ENCODE measurements around the gene TMEM130. TPM values are rescaled to one million over a fixed set of nuclear protein-coding genes. Genes with fewer than 3 reads are reported as not detected.

TMEM130 gene
- polyA plus RNA-seq, 1 donor from 2014 or later: 12.3 TPM

- H3F3A ChIP-seq (ENCODE audit: insufficient read depth, low read length, poor library complexity, severe bottlenecking): no peaks in the 10 kb centered on the region
- peak overlapping the region; percentile 57 for H3K9ac ChIP-seq (ENCODE audit: low read length)
These were observed 67.1 kb downstream of the TMEM130 start for GRCh38 chr7:98802781-98803110.

GRCh38 chr7:98802088-98802780, 67.6 kb downstream of the TMEM130 start:
- no peaks in the 10 kb centered on the region for H3F3A ChIP-seq (ENCODE audit: insufficient read depth, low read length, poor library complexity, severe bottlenecking)
- H2AFZ ChIP-seq (ENCODE audit: low read depth, low read length): no peak overlapping the region
- H3K27ac ChIP-seq (ENCODE audit: low read length): peak overlapping the region; percentile 80
- peak overlapping the region; percentile 42 for H3K4me3 ChIP-seq (ENCODE audit: low read length)
- H3K79me2 ChIP-seq (replicated peaks; ENCODE audit: insufficient read depth, low read length): no peaks in the 10 kb centered on the region
- no peaks in the 10 kb centered on the region for H3K9me3 ChIP-seq (ENCODE audit: low read length)
- H3K9ac ChIP-seq (ENCODE audit: low read length): peak overlapping the region; percentile 57
- no peak overlapping the region for H3K4me2 ChIP-seq (ENCODE audit: low read length)
- no peaks in the 10 kb centered on the region for H3K36me3 ChIP-seq (ENCODE audit: insufficient read depth, low read length)
- no peaks in the 10 kb centered on the region for H3K9me2 ChIP-seq (ENCODE audit: insufficient read depth, low read length)
- H3K27me3 ChIP-seq (ENCODE audit: insufficient read depth, low read depth, low read length): no peaks in the 10 kb centered on the region
- H4K20me1 ChIP-seq (ENCODE audit: insufficient read depth): no peaks in the 10 kb centered on the region
- TF ChIP-seq TAF1 (IDR thresholded peaks at IDR 0.05; ENCODE audit: low read depth): no peak
- peak; percentile 26 for TF ChIP-seq RAD21 (conservative IDR thresholded peaks at IDR 0.05)
- peak; percentile 28 for TF ChIP-seq SMC3 (conservative IDR thresholded peaks at IDR 0.05; ENCODE audit: poor library complexity)
- peak; percentile 83 for TF ChIP-seq EP300 (conservative IDR thresholded peaks at IDR 0.05; ENCODE audit: poor library complexity, severe bottlenecking)
- TF ChIP-seq POLR2AphosphoS5 (IDR thresholded peaks at IDR 0.05): peak; percentile 57
- peak; percentile 34 for TF ChIP-seq MXI1 (conservative IDR thresholded peaks at IDR 0.05; ENCODE audit: poor library complexity, severe bottlenecking)
- TF ChIP-seq REST (IDR thresholded peaks at IDR 0.05; ENCODE audit: borderline replicate concordance): no peak
- TF ChIP-seq EZH2 (IDR thresholded peaks at IDR 0.05; ENCODE audit: borderline replicate concordance, insufficient read depth, low read length, poor library complexity, severe bottlenecking): no peak

More at GRCh38 chr7:98802781-98803110, 67.1 kb downstream of the TMEM130 start:
- Histone ChIP-seq H3K4me3 (ENCODE audit: low read length) (peak overlapping the region; percentile 42), H3K27me3 (ENCODE audit: insufficient read depth, low read depth, low read length) (no peaks in the 10 kb centered on the region), H2AFZ (ENCODE audit: low read depth, low read length) (no peak overlapping the region), H3K36me3 (ENCODE audit: insufficient read depth, low read length) (no peaks in the 10 kb centered on the region), H3K27ac (ENCODE audit: low read length) (peak overlapping the region; percentile 80), H3K9me2 (ENCODE audit: insufficient read depth, low read length) (no peaks in the 10 kb centered on the region), H3K79me2 (replicated peaks; ENCODE audit: insufficient read depth, low read length) (no peaks in the 10 kb centered on the region), H3K4me2 (ENCODE audit: low read length) (no peak overlapping the region), H3K9me3 (ENCODE audit: low read length) (no peaks in the 10 kb centered on the region), H4K20me1 (ENCODE audit: insufficient read depth) (no peaks in the 10 kb centered on the region)
- TF ChIP-seq RAD21 (conservative IDR thresholded peaks at IDR 0.05): no peak
- TF ChIP-seq EZH2 (IDR thresholded peaks at IDR 0.05; ENCODE audit: borderline replicate concordance, insufficient read depth, low read length, poor library complexity, severe bottlenecking): no peak
- no peak for TF ChIP-seq CTCF (IDR thresholded peaks at IDR 0.05; ENCODE audit: poor library complexity, severe bottlenecking)
- TF ChIP-seq SMC3 (conservative IDR thresholded peaks at IDR 0.05; ENCODE audit: poor library complexity): no peak
- no peak for TF ChIP-seq TAF1 (IDR thresholded peaks at IDR 0.05; ENCODE audit: low read depth)
- no peak for TF ChIP-seq POLR2AphosphoS5 (IDR thresholded peaks at IDR 0.05)
- TF ChIP-seq REST (IDR thresholded peaks at IDR 0.05; ENCODE audit: borderline replicate concordance): no peak
- no peak for TF ChIP-seq EP300 (conservative IDR thresholded peaks at IDR 0.05; ENCODE audit: poor library complexity, severe bottlenecking)
- no peak for TF ChIP-seq MXI1 (conservative IDR thresholded peaks at IDR 0.05; ENCODE audit: poor library complexity, severe bottlenecking)

Data from neural cell (in vitro differentiated cells).